SK-N-MC (cell line): ENCODE results near the gene DNAJC7.

Source experiments
- EZH2 ChIP-seq: fragments of 200-600 bp; sonication (generic); IDR thresholded peaks from one replicate; pipeline ENCODE4 v1.6.1; 2017; ENCODE audit warnings: antibody characterized with exemption
- POLR2AphosphoS5 ChIP-seq: IDR thresholded peaks from 2 replicates; pipeline ENCODE4 v1.6.1; 2012; ENCODE audit warnings: mild to moderate bottlenecking, low read depth, low read length, borderline replicate concordance

DNA sequence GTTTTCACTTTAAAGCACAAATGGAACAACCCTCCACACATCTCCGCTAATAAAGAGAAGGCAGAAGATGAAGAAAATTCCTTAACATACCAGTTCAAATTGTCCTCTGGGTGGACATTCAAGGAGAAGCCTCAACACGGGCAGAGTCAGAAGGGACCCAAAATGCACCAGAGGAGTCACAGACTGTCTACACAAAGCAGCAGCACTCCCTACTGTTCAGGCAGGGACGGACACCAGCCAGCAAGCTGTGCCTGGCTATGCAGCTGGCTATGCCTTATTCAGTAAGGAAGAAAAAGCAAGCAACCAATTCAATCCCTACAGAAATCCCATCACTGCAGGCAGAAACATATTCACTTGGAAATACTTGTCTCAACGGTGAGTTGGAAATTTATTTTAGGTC is 8.1 kb downstream of the DNAJC7 start:
- TF ChIP-seq POLR2AphosphoS5 (no peak), EZH2 (no peak)
